RWPE1 (cell line): ENCODE data around the gene ADAMTS5.

Experiments used
- CTCF ChIA-PET: fragments of 350-600 bp; sonication (Branson Sonifier 250); formaldehyde crosslinking; extraction: SDS; loops from one replicate; lab custom pipeline; 2021; lab: Yijun Ruan, JAX
- POLR2A ChIA-PET: fragments of 400-600 bp; formaldehyde crosslinking; extraction: SDS; loops from one replicate; lab custom pipeline; 2020; ENCODE audit warnings: antibody characterized with exemption; ENCODE audit not compliant: low non-redundant PET; lab: Yijun Ruan, JAX
- DNase-seq: peaks from one replicate; pipeline ENCODE4 v3.0.0; 2012; ENCODE audit warnings: low spot score
- H3K27ac ChIP-seq: fragments of 450-650 bp; 2 replicates; pipeline ENCODE4 v1.5.1; 2017
- CTCF ChIP-seq: fragments of 450-650 bp; conservative IDR thresholded peaks from 2 replicates; pipeline ENCODE4 v1.5.1; 2017; ENCODE audit warnings: low read depth, mild to moderate bottlenecking

ADAMTS5 gene

GRCh38 chr21:26925122-26925521 is 41.8 kb downstream of the ADAMTS5 start:
- no peak for DNase-seq
- no peak overlapping the region for H3K27ac ChIP-seq
- CTCF ChIA-PET: no interaction called here
- TF ChIP-seq CTCF: no peak
- POLR2A ChIA-PET: no interaction called here

- DNase-seq: no peak
- ChIA-PET CTCF (no interaction called here), POLR2A (no interaction called here)
- no peak for TF ChIP-seq CTCF
- no peak overlapping the region for H3K27ac ChIP-seq
Observed at GRCh38 chr21:26923986-26924385, 42.9 kb downstream of the ADAMTS5 start.

- POLR2A ChIA-PET: no interaction called here
- no peak overlapping the region for H3K27ac ChIP-seq
- CTCF ChIA-PET: interaction anchor here (0.6 kb wide), 1 partner anchor 528 kb away, joined by 4 read pairs; no protein-coding TSS in a partner anchor
- DNase-seq: no peak
- no peak for TF ChIP-seq CTCF
Observed at GRCh38 chr21:26920055-26920454, 46.8 kb downstream of the ADAMTS5 start.

GRCh38 chr21:26918323-26919079 is 48.4 kb downstream of the ADAMTS5 start:
- no peak for DNase-seq
- no peak for TF ChIP-seq CTCF
- no peak overlapping the region for H3K27ac ChIP-seq
- CTCF ChIA-PET: no interaction called here
- POLR2A ChIA-PET: no interaction called here

GRCh38 chr21:26916799-26917198 is 50.1 kb downstream of the ADAMTS5 start:
- DNase-seq: no peak
- no peak for TF ChIP-seq CTCF
- H3K27ac ChIP-seq: no peak overlapping the region
- ChIA-PET CTCF (no interaction called here), POLR2A (no interaction called here)

GRCh38 chr21:26914557-26914956 is 52.3 kb downstream of the ADAMTS5 start:
- H3K27ac ChIP-seq: no peak overlapping the region
- DNase-seq: no peak
- TF ChIP-seq CTCF: no peak
- ChIA-PET CTCF (no interaction called here), POLR2A (no interaction called here)
